ENCODE measurements around the gene DOCK1.

The DOCK1 gene

GRCh38 chr10:127243490-127244272, 338.5 kb downstream of the DOCK1 start:
- Histone ChIP-seq H3K4me1 (no peaks in the 10 kb centered on the region), H3K9me3 (ENCODE audit: control insufficient read depth, low read length) (no peaks in the 10 kb centered on the region), H3K79me2 (no peaks in the 10 kb centered on the region), H3K4me3 (ENCODE audit: low read depth, low read length) (no peak overlapping the region), H3K27me3 (ENCODE audit: control insufficient read depth, insufficient read depth, low read length) (no peaks in the 10 kb centered on the region), H3K9ac (no peak overlapping the region), H3K4me2 (ENCODE audit: low read length) (no peak overlapping the region), H3K36me3 (ENCODE audit: control insufficient read depth, insufficient read depth, low read length) (no peaks in the 10 kb centered on the region), H3K27ac (no peak overlapping the region), H2AFZ (no peak overlapping the region)
- TF ChIP-seq, protein P1, sequence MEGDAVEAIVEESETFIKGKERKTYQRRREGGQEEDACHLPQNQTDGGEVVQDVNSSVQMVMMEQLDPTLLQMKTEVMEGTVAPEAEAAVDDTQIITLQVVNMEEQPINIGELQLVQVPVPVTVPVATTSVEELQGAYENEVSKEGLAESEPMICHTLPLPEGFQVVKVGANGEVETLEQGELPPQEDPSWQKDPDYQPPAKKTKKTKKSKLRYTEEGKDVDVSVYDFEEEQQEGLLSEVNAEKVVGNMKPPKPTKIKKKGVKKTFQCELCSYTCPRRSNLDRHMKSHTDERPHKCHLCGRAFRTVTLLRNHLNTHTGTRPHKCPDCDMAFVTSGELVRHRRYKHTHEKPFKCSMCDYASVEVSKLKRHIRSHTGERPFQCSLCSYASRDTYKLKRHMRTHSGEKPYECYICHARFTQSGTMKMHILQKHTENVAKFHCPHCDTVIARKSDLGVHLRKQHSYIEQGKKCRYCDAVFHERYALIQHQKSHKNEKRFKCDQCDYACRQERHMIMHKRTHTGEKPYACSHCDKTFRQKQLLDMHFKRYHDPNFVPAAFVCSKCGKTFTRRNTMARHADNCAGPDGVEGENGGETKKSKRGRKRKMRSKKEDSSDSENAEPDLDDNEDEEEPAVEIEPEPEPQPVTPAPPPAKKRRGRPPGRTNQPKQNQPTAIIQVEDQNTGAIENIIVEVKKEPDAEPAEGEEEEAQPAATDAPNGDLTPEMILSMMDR (IDR thresholded peaks at IDR 0.05): peak; percentile 51

DNA sequence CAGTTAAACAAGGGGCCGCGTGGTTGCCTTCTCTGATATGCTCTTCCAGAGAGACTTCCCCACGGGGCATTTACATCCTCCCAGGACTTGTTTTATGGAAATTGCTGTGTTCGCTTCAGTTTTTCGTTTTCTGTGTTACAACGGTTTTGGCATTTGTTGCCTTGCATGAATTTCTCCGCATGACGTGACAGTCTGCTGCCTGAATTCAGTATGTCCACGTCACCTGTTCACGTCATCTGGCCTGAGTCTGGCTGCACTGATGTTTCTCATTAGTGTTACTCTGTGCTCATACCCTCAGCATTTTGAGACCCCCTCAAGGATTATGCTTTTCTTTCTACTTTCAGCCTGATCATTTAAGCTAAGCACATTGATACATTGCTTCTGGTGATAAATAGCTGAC, 340.2 kb downstream of the DOCK1 start:
- H3K9me3 ChIP-seq (ENCODE audit: control insufficient read depth, low read length): no peaks in the 10 kb centered on the region
- no peak overlapping the region for H3K9ac ChIP-seq
- no peaks in the 10 kb centered on the region for H3K36me3 ChIP-seq (ENCODE audit: control insufficient read depth, insufficient read depth, low read length)
- H3K27ac ChIP-seq: no peak overlapping the region
- H3K79me2 ChIP-seq: no peaks in the 10 kb centered on the region
- no peak overlapping the region for H3K4me2 ChIP-seq (ENCODE audit: low read length)
- TF ChIP-seq, protein P1 (IDR thresholded peaks at IDR 0.05): no peak
- H3K4me3 ChIP-seq (ENCODE audit: low read depth, low read length): no peak overlapping the region
- H3K27me3 ChIP-seq (ENCODE audit: control insufficient read depth, insufficient read depth, low read length): no peaks in the 10 kb centered on the region
- no peak overlapping the region for H2AFZ ChIP-seq
- H3K4me1 ChIP-seq: no peaks in the 10 kb centered on the region

DNA sequence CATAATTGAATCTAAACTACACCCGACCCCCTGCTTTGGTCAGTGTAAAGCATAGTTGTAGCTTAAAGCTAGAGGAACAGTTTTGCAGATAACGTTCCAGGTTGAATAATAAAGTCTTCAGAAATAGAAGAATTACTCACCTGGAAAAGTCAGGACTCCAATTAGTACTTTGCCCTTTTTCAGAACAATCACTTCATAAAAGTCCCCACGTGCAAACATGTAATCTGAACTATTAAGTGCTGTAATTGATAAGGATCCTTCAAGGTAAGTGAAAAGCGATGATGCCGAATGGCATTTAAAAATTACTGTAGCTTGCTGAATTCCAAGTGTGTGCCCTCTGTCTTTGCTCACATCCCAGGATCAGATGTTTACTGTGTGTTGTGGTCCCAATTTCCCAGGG, 344.8 kb downstream of the DOCK1 start:
- no peaks in the 10 kb centered on the region for H3K36me3 ChIP-seq (ENCODE audit: control insufficient read depth, insufficient read depth, low read length)
- H3K9me3 ChIP-seq (ENCODE audit: control insufficient read depth, low read length): no peaks in the 10 kb centered on the region
- no peak overlapping the region for H3K4me2 ChIP-seq (ENCODE audit: low read length)
- no peak overlapping the region for H3K27ac ChIP-seq
- no peaks in the 10 kb centered on the region for H3K79me2 ChIP-seq
- H3K9ac ChIP-seq: no peak overlapping the region
- H3K4me1 ChIP-seq: no peaks in the 10 kb centered on the region
- H3K4me3 ChIP-seq (ENCODE audit: low read depth, low read length): no peak overlapping the region
- no peaks in the 10 kb centered on the region for H3K27me3 ChIP-seq (ENCODE audit: control insufficient read depth, insufficient read depth, low read length)
- TF ChIP-seq, protein P1 (IDR thresholded peaks at IDR 0.05): no peak
- H2AFZ ChIP-seq: no peak overlapping the region

DNA sequence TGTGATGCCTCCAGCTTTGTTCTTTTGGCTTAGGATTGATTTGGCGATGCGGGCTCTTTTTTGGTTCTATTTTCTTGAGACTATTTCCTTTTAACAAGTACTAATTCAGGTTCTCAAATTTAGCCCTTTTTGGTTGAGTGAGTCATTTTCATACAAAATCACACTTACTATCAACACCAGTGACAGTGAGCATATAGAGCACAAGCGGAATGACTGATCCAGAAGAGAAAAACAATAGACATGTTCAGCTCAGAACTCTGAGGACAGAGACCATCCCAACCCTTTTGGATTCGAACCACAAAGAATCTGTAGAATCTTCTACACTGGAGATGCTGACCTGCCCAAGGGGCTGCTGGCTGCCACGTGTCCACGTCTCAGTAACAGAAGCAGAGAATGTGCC, 347.6 kb downstream of the DOCK1 start:
- Histone ChIP-seq H3K27me3 (ENCODE audit: control insufficient read depth, insufficient read depth, low read length) (no peaks in the 10 kb centered on the region), H3K4me1 (no peaks in the 10 kb centered on the region), H3K9me3 (ENCODE audit: control insufficient read depth, low read length) (no peaks in the 10 kb centered on the region), H3K79me2 (no peaks in the 10 kb centered on the region), H3K4me2 (ENCODE audit: low read length) (no peak overlapping the region), H3K9ac (no peak overlapping the region), H3K4me3 (ENCODE audit: low read depth, low read length) (no peak overlapping the region), H3K36me3 (ENCODE audit: control insufficient read depth, insufficient read depth, low read length) (no peaks in the 10 kb centered on the region), H3K27ac (no peak overlapping the region), H2AFZ (no peak overlapping the region)
- TF ChIP-seq, protein P1 (IDR thresholded peaks at IDR 0.05): no peak

GRCh38 chr10:127254276-127254675, 349.0 kb downstream of the DOCK1 start:
- H3K27ac ChIP-seq: no peak overlapping the region
- no peak overlapping the region for H3K4me3 ChIP-seq (ENCODE audit: low read depth, low read length)
- TF ChIP-seq, protein P1 (IDR thresholded peaks at IDR 0.05): no peak

More at GRCh38 chr10:127254276-127254675, 349.0 kb downstream of the DOCK1 start:
- no peaks in the 10 kb centered on the region for H3K4me1 ChIP-seq
- no peaks in the 10 kb centered on the region for H3K79me2 ChIP-seq
- no peaks in the 10 kb centered on the region for H3K36me3 ChIP-seq (ENCODE audit: control insufficient read depth, insufficient read depth, low read length)
- H3K4me2 ChIP-seq (ENCODE audit: low read length): no peak overlapping the region
- no peaks in the 10 kb centered on the region for H3K9me3 ChIP-seq (ENCODE audit: control insufficient read depth, low read length)
- H2AFZ ChIP-seq: no peak overlapping the region
- H3K9ac ChIP-seq: no peak overlapping the region
- no peaks in the 10 kb centered on the region for H3K27me3 ChIP-seq (ENCODE audit: control insufficient read depth, insufficient read depth, low read length)

Measured in parathyroid adenoma (tissue), 2 donors.